ENCODE data around the gene MBD6.

GRCh38 chr12:57525615-57526383 lies 3.2 kb downstream of the MBD6 start:
- TF ChIP-seq EP300 (IDR thresholded peaks at IDR 0.05) (no peak), CTCF (IDR thresholded peaks at IDR 0.05) (no peak), POLR2A (IDR thresholded peaks at IDR 0.05) (no peak)

Measured in upper lobe of left lung (tissue), 4 donors.